ENCODE data around the gene ABCB6.

DNA sequence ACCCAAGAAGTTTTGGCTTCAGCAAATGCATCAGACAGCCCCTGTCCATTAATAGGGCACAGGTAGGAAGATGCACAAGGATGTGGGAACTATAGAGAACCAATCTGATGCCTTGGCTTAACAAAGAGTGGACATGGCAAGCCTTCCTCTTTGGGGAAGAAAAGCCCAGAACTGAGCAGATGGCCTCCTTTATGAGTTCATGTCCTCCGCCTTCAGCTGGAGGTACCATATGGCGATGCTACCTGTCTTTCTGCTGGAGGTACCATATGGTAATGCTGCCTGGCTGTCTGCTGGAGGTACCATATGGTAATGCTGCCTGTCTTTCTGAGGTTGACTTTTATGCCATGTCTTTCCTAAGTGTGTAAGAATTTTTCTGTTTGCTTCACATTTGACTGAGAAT lies 34.6 kb downstream of the ABCB6 start:
- TF ChIP-seq BACH2 (CRISPR knock-in tag; IDR thresholded peaks at IDR 0.05; ENCODE audit: borderline replicate concordance) (no peak), ISL1 (CRISPR knock-in tag; IDR thresholded peaks at IDR 0.05) (no peak), RARB (CRISPR knock-in tag; IDR thresholded peaks at IDR 0.05) (no peak), ZFP30 (CRISPR knock-in tag; IDR thresholded peaks at IDR 0.05) (no peak), OSR1 (CRISPR knock-in tag; IDR thresholded peaks at IDR 0.05) (no peak), GLIS3 (CRISPR knock-in tag; IDR thresholded peaks at IDR 0.05) (no peak), ZNF565 (CRISPR knock-in tag; conservative IDR thresholded peaks at IDR 0.05; ENCODE audit: low read depth) (no peak), TSHZ2 (CRISPR knock-in tag; IDR thresholded peaks at IDR 0.05) (no peak), SNAI2 (CRISPR knock-in tag; IDR thresholded peaks at IDR 0.05) (no peak), PATZ1 (CRISPR knock-in tag; IDR thresholded peaks at IDR 0.05; ENCODE audit: borderline replicate concordance) (no peak)
- TF ChIP-seq, protein P1, sequence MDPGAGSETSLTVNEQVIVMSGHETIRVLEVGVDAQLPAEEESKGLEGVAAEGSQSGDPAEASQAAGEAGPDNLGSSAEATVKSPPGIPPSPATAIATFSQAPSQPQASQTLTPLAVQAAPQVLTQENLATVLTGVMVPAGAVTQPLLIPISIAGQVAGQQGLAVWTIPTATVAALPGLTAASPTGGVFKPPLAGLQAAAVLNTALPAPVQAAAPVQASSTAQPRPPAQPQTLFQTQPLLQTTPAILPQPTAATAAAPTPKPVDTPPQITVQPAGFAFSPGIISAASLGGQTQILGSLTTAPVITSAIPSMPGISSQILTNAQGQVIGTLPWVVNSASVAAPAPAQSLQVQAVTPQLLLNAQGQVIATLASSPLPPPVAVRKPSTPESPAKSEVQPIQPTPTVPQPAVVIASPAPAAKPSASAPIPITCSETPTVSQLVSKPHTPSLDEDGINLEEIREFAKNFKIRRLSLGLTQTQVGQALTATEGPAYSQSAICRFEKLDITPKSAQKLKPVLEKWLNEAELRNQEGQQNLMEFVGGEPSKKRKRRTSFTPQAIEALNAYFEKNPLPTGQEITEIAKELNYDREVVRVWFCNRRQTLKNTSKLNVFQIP (CRISPR knock-in tag; IDR thresholded peaks at IDR 0.05; ENCODE audit: borderline replicate concordance, low read depth), result no peak

Data from SK-N-SH treated with all-trans-retinoic acid at 6 μM for 48 hours (cell line).